DMS79 (cell line): ENCODE results near the gene LHFPL4.

Experiments
- DNase-seq: peaks from one replicate; lab custom pipeline; 2025; lab: John Stamatoyannopoulos, UW

The LHFPL4 gene

DNA sequence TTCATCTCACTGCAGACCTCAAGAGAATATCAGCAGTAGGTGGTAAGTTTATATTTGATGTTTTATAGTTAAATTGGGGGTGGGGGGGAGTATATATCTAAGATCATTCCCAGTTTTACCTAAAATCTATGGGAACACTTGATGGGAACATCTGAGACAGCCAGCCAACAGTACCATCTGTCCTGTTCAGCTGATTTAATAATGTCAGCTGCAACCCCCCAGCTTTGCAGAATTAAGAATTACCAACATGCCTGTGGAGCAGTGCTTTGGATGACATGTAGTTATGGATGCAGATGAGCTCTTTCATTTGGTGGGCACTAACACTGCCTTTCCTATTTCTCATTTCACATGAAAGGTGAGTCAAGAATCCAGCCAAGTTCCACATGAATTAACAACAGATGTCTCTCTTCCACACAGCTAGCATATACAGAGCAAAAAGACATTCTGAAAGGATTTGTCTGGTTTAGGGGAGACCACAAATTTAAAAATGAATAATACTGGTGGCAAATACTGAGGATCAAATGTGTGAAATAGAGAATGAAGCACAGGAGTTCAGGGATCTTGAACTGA, 80.0 kb downstream of the LHFPL4 start:
- no peak for DNase-seq

DNA sequence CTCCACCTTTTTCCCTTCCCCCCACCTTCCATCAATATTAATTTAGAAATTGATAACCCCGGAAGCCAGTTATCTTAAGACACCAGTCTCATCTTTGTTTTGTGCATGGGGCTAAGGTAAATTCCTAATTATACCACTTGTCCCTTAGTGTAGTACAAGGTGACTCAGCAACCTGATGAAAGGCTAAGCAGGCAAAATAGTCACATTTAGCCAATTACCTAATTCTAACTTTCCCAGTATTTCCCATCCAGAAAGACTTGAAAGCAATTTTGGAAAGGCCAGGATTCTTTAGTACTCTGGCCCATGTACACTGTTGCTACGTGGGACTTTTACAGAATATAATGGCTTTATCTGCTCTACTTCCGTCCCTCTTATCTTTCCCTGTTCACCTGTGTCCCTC, 83.6 kb downstream of the LHFPL4 start:
- DNase-seq: no peak

DNA sequence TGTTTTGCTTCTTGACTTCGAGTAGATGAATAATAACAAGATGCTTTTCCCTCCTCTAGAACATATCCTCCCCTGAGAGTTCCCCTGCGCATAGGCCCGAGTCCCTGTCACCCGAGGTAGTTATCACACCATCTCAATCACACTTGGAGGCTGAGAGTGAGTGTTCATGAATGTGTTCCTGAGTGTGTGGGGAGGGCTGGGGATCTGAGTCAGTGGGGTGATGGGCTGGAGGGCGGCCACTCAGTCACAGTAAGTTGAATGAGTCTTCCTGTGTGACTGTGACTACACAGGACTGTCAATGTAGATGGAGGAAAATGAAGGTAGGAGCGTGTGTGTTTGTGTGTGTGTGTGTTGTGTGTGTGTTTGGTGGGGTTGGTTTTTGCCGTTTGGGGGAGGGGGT, 85.2 kb downstream of the LHFPL4 start:
- no peak for DNase-seq

DNA sequence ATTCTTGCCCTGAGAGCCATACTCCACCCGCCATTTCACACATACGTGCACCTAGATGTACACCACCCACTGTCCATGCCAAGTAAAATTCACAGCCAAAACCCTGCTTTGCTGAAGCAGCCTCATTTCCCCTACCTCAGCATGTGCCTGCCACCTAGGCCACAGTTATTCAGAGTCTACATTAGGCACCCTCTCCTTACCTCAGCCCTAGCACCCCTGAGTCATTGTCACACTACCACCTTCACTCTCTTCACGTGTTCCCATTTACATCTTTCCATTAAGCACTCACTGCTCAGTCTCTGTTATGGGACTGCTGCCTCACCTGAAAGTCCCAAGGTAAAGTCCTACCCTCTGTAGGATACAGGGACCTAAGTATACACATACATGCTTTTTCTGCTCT, 86.2 kb downstream of the LHFPL4 start:
- no peak for DNase-seq

DNA sequence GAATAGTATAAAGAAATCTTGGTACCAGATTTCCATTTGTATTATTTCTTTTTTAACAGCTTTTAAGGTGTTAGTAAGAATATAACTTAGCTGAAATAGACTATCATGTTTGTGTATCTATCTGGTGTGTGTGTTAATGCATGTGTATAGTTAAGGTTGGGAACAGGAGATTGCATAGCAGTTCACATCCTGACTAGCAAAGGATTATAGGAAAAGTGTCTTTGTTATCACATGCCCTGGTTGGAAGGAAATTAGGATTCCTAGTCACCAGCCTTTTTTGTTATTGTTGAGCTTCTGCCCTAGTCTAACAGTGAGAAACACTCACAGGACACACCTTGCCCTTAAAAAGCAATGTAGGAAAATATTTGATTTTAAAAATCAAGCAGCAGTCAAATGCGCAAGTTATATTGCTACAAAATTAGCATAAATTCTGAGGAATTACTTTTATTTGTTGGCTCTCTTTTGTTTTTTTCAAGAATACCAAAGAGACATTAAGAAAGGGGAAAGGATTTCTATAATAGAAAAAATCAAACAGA, 98.0 kb downstream of the LHFPL4 start:
- DNase-seq: no peak

DNA sequence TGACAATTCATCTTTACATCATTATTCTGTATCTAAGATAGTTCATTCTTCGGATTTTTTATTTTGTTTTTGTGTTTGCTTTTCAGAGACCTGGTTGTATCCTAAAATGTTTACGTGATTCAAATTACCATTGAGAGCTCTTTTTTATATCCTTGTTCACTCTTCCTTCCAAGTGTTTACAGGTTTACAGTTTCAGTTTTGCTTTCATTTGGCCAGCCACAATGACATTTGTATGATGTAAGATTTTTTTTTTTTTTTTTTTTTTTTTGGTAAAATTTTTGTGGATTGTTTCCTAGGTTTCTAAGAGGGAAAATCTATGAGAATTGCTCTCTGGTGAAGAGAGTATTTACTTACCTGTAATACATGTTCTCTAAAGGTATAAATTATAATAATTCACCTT, 101.2 kb downstream of the LHFPL4 start:
- DNase-seq: no peak

DNA sequence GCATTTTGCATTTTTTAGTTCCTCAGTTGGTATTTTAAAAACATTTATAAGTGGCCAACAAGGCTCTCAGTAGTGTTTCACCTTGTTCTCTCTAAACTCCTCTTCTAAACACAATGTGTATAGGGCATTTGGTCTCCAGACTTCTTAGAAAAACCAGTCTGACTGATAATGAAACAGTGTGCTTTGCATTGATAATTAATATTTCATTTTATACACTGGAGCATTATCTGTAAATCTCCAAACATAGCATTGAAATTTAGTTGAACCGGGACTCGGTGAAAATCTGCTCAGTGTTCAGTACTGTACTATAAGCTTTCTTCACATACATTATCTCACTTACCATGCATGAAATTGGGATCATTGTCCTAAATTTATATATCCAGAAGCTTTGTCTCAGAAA, 102.6 kb downstream of the LHFPL4 start:
- no peak for DNase-seq

DNA sequence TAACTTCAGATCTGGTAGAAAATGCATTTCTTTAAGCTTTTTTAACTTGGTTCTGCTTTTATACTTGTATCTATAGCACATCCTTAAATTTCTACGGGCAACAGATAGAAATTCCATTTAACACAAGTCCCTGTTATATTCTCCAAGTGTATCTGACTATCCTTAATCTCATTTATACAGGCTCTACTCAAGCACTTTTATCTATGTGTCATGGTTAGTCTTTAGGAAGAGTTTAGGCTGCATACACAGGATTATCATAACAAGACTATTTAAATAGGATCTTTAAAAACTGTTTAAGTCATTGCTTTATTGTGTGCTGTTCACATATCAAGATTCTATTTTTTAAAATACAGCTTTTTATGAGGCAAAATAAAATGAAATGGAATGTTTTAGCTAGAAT, 103.5 kb downstream of the LHFPL4 start:
- DNase-seq: no peak

DNA sequence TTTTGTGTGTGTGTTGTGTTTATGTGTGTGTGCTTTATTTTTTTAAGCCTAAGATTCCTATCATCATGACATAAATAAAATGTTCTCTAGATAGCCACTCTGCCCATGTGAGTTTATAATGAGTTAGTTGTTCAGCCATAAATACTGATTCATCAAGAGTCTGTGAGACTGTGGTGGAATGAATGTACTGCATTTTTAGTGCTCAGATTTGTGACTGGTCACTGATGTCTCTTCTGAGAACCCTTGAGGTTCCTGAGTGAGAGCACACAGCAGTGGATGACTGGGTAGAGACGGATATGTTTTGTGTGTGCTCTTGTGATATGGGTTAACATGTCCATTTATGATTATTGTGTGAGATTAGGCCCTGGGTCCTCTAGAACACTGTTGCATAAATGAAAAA, 105.0 kb downstream of the LHFPL4 start:
- DNase-seq: no peak
